Measurements from ENCODE around the gene UBE2D2.
A peak's percentile ranks its signal among the peaks of the same experiment; 100 is the strongest.

Gene UBE2D2

GRCh38 chr5:139651043-139651834, 90.1 kb downstream of the UBE2D2 start:
- H3K4me3 ChIP-seq (ENCODE audit: low read depth in 1 of 2, low read length in 2 of 2): peak overlapping the region; percentile 73 to 87
- H3K9me3 ChIP-seq (ENCODE audit: control insufficient read depth in 1 of 2, low read length in 2 of 2): no peaks in the 10 kb centered on the region
- no peaks in the 10 kb centered on the region for H3K36me3 ChIP-seq (ENCODE audit: control insufficient read depth in 1 of 2, insufficient read depth in 2 of 2, low read length in 2 of 2)
- H3K27me3 ChIP-seq (ENCODE audit: low read depth, low read length): no peaks in the 10 kb centered on the region
- H3K4me1 ChIP-seq (ENCODE audit: control insufficient read depth in 1 of 2, insufficient read depth in 2 of 2, low read length in 2 of 2): peaks cover 38 to 76% of the 10 kb centered on the region in 2 donors
- peak overlapping the region; percentile 72 for H3K27ac ChIP-seq (ENCODE audit: low read length)

- no peaks in the 10 kb centered on the region for H3K9me3 ChIP-seq (ENCODE audit: control insufficient read depth in 1 of 2, low read length in 2 of 2)
- H3K36me3 ChIP-seq (ENCODE audit: control insufficient read depth in 1 of 2, insufficient read depth in 2 of 2, low read length in 2 of 2): no peaks in the 10 kb centered on the region
- peak overlapping the region; percentile 8 to 33 for H3K4me3 ChIP-seq (ENCODE audit: low read depth in 1 of 2, low read length in 2 of 2)
- H3K27ac ChIP-seq (ENCODE audit: low read length): peak overlapping the region; percentile 86
- no peaks in the 10 kb centered on the region for H3K27me3 ChIP-seq (ENCODE audit: low read depth, low read length)
- H3K4me1 ChIP-seq (ENCODE audit: control insufficient read depth in 1 of 2, insufficient read depth in 2 of 2, low read length in 2 of 2): peaks cover 34 to 77% of the 10 kb centered on the region in 2 donors
Measured at GRCh38 chr5:139651853-139652787, 91.0 kb downstream of the UBE2D2 start.

GRCh38 chr5:139652788-139653241, 91.7 kb downstream of the UBE2D2 start:
- Histone ChIP-seq H3K4me3 (ENCODE audit: low read depth in 1 of 2, low read length in 2 of 2) (peak overlapping the region in 1 of 2 donors; percentile 33), H3K4me1 (ENCODE audit: control insufficient read depth in 1 of 2, insufficient read depth in 2 of 2, low read length in 2 of 2) (peaks cover 38 to 77% of the 10 kb centered on the region in 2 donors), H3K27ac (ENCODE audit: low read length) (peak overlapping the region; percentile 86), H3K9me3 (ENCODE audit: control insufficient read depth in 1 of 2, low read length in 2 of 2) (no peaks in the 10 kb centered on the region), H3K36me3 (ENCODE audit: control insufficient read depth in 1 of 2, insufficient read depth in 2 of 2, low read length in 2 of 2) (no peaks in the 10 kb centered on the region), H3K27me3 (ENCODE audit: low read depth, low read length) (no peaks in the 10 kb centered on the region)

GRCh38 chr5:139653616-139654015, 92.5 kb downstream of the UBE2D2 start:
- peaks cover 44 to 83% of the 10 kb centered on the region in 2 donors for H3K4me1 ChIP-seq (ENCODE audit: control insufficient read depth in 1 of 2, insufficient read depth in 2 of 2, low read length in 2 of 2)

GRCh38 chr5:139654464-139654863, 93.3 kb downstream of the UBE2D2 start:
- H3K27me3 ChIP-seq (ENCODE audit: low read depth, low read length): no peaks in the 10 kb centered on the region
- no peaks in the 10 kb centered on the region for H3K9me3 ChIP-seq (ENCODE audit: control insufficient read depth in 1 of 2, low read length in 2 of 2)
- H3K4me1 ChIP-seq (ENCODE audit: control insufficient read depth in 1 of 2, insufficient read depth in 2 of 2, low read length in 2 of 2): peaks cover 52 to 90% of the 10 kb centered on the region in 2 donors
- no peaks in the 10 kb centered on the region for H3K36me3 ChIP-seq (ENCODE audit: control insufficient read depth in 1 of 2, insufficient read depth in 2 of 2, low read length in 2 of 2)
- no peak overlapping the region for H3K4me3 ChIP-seq (ENCODE audit: low read depth in 1 of 2, low read length in 2 of 2)
- H3K27ac ChIP-seq (ENCODE audit: low read length): peak overlapping the region; percentile 63

More at GRCh38 chr5:139653616-139654015, 92.5 kb downstream of the UBE2D2 start:
- H3K4me3 ChIP-seq (ENCODE audit: low read depth in 1 of 2, low read length in 2 of 2): no peak overlapping the region
- peak overlapping the region; percentile 86 for H3K27ac ChIP-seq (ENCODE audit: low read length)
- H3K27me3 ChIP-seq (ENCODE audit: low read depth, low read length): no peaks in the 10 kb centered on the region
- H3K9me3 ChIP-seq (ENCODE audit: control insufficient read depth in 1 of 2, low read length in 2 of 2): no peaks in the 10 kb centered on the region
- no peaks in the 10 kb centered on the region for H3K36me3 ChIP-seq (ENCODE audit: control insufficient read depth in 1 of 2, insufficient read depth in 2 of 2, low read length in 2 of 2)

GRCh38 chr5:139654871-139655491, 93.8 kb downstream of the UBE2D2 start:
- Histone ChIP-seq H3K27ac (ENCODE audit: low read length) (peak overlapping the region; percentile 63), H3K9me3 (ENCODE audit: control insufficient read depth in 1 of 2, low read length in 2 of 2) (no peaks in the 10 kb centered on the region), H3K4me3 (ENCODE audit: low read depth in 1 of 2, low read length in 2 of 2) (peak overlapping the region in 1 of 2 donors; percentile 22), H3K27me3 (ENCODE audit: low read depth, low read length) (no peaks in the 10 kb centered on the region), H3K36me3 (ENCODE audit: control insufficient read depth in 1 of 2, insufficient read depth in 2 of 2, low read length in 2 of 2) (no peaks in the 10 kb centered on the region), H3K4me1 (ENCODE audit: control insufficient read depth in 1 of 2, insufficient read depth in 2 of 2, low read length in 2 of 2) (peaks cover 57 to 90% of the 10 kb centered on the region in 2 donors)

GRCh38 chr5:139655727-139656271, 94.7 kb downstream of the UBE2D2 start:
- H3K4me1 ChIP-seq (ENCODE audit: control insufficient read depth in 1 of 2, insufficient read depth in 2 of 2, low read length in 2 of 2): peaks cover 61 to 89% of the 10 kb centered on the region in 2 donors
- no peaks in the 10 kb centered on the region for H3K9me3 ChIP-seq (ENCODE audit: control insufficient read depth in 1 of 2, low read length in 2 of 2)
- no peaks in the 10 kb centered on the region for H3K27me3 ChIP-seq (ENCODE audit: low read depth, low read length)
- peak overlapping the region in 1 of 2 donors; percentile 22 for H3K4me3 ChIP-seq (ENCODE audit: low read depth in 1 of 2, low read length in 2 of 2)
- peak overlapping the region; percentile 76 for H3K27ac ChIP-seq (ENCODE audit: low read length)
- no peaks in the 10 kb centered on the region for H3K36me3 ChIP-seq (ENCODE audit: control insufficient read depth in 1 of 2, insufficient read depth in 2 of 2, low read length in 2 of 2)

- H3K27me3 ChIP-seq (ENCODE audit: low read depth, low read length): no peaks in the 10 kb centered on the region
- H3K36me3 ChIP-seq (ENCODE audit: control insufficient read depth in 1 of 2, insufficient read depth in 2 of 2, low read length in 2 of 2): no peaks in the 10 kb centered on the region
- no peaks in the 10 kb centered on the region for H3K9me3 ChIP-seq (ENCODE audit: control insufficient read depth in 1 of 2, low read length in 2 of 2)
- H3K4me3 ChIP-seq (ENCODE audit: low read depth in 1 of 2, low read length in 2 of 2): no peak overlapping the region
- peaks cover 60 to 85% of the 10 kb centered on the region in 2 donors for H3K4me1 ChIP-seq (ENCODE audit: control insufficient read depth in 1 of 2, insufficient read depth in 2 of 2, low read length in 2 of 2)
- H3K27ac ChIP-seq (ENCODE audit: low read length): peak overlapping the region; percentile 79
Measured at GRCh38 chr5:139657363-139658321, 96.5 kb downstream of the UBE2D2 start.

- no peak overlapping the region for H3K4me3 ChIP-seq (ENCODE audit: low read depth in 1 of 2, low read length in 2 of 2)
Measured at GRCh38 chr5:139658501-139658927, 97.4 kb downstream of the UBE2D2 start.

More at GRCh38 chr5:139658501-139658927, 97.4 kb downstream of the UBE2D2 start:
- Histone ChIP-seq H3K36me3 (ENCODE audit: control insufficient read depth in 1 of 2, insufficient read depth in 2 of 2, low read length in 2 of 2) (no peaks in the 10 kb centered on the region), H3K27me3 (ENCODE audit: low read depth, low read length) (no peaks in the 10 kb centered on the region), H3K27ac (ENCODE audit: low read length) (peak overlapping the region; percentile 79), H3K9me3 (ENCODE audit: control insufficient read depth in 1 of 2, low read length in 2 of 2) (no peaks in the 10 kb centered on the region), H3K4me1 (ENCODE audit: control insufficient read depth in 1 of 2, insufficient read depth in 2 of 2, low read length in 2 of 2) (peaks cover 53 to 78% of the 10 kb centered on the region in 2 donors)
